GM18526 (cell line): ENCODE results near the gene TTC22.

Experiments
- POLR2A ChIP-seq: IDR thresholded peaks from 3 replicates; pipeline ENCODE4 v1.6.1; 2011; ENCODE audit not compliant: insufficient read length; ENCODE audit errors: extremely low read depth

TTC22 gene

DNA sequence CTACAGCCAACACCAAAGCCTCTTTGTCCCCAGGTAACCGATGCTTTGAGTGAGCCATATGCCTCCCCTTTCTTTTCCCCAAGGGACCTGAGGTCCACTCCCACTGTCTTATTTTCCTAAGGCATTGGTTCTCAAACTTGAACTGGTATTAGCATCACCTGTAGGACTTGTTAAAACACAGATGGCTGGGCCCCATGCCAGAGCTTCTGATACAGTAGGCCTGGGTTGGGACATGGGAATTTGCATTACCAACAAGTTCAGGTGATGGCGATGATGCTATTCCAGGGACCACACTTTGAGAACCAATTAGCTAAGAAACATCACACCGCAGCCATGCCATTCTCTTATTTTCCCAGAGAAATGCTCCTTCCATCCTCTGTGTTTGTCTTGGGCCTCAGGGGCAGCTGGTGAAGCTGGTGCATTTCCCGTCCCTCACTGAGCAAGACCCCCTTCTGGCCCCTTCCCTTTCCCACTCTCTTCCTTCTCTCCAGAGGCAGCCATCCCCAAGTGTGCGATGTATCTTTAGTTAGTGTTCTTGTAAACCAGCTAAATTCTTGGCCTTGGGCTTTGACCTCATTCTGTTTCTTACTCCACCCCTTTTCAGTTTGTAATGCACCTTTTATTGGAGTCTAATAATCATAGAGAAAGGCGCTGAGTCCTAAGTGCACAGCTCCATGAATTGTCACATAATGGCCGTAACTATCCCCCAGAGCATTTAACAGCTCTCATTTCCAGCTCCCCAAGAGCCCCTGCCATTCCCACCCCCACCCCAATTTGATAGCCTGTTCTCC lies 14.2 kb upstream of the TTC22 start:
- TF ChIP-seq POLR2A, result no peak

- TF ChIP-seq POLR2A, result no peak
Observed at GRCh38 chr1:54814571-54814970, 13.4 kb upstream of the TTC22 start.

DNA sequence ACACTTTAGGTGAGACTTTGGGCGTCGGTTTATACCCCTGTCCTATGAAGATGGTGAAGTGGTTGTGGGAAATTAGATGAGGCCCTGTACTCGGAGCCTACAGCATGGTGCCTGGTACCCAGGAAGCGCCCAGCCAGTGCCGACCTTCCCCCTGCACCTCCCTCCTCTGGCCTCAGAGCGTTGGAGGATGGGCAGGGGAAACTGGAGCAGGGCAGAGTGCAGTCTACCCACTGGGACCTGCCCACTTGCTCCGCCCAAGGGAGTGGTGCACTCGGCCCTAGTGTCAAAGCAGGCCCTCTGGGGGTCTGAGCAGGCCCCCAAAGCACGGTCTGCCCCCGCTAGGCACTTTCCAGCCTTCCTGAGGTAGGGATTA lies 13.0 kb upstream of the TTC22 start:
- TF ChIP-seq POLR2A, result no peak

DNA sequence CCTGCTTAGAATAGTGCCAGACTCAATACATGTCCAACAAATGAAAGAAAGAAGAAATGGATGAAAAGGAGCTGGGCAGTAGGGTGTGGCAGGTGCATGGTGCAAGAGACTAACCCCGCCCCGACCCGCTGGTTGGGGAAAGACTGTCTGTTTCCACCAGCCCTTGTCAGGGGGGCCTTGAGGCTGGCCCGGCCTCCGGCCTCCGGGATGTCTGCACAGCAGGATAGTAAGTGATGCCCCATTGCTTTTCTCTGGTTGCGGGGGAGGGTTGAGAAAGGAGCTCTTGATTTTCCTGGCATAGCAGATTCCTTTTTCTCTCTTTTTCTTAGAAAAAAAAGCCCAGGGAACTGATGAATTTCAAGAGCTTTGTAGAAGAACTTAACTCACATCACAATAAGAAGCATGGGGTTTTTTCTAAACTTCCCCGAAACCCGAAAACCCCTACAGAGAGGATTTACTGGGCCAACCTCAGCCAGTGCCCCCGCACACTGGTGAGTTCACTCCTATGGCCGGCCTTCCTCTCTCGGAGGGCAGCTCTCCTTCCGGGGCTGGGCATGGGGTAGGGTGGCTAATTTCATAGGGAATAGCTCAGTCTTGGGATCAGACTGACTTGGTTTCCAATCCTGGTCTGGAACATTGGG lies 12.5 kb upstream of the TTC22 start:
- TF ChIP-seq POLR2A, result no peak

GRCh38 chr1:54812801-54813484 lies 11.8 kb upstream of the TTC22 start:
- TF ChIP-seq POLR2A, result no peak

GRCh38 chr1:54811739-54812655 lies 10.9 kb upstream of the TTC22 start:
- TF ChIP-seq POLR2A, result no peak

GRCh38 chr1:54811066-54811465 lies 9.9 kb upstream of the TTC22 start:
- no peak for TF ChIP-seq POLR2A

DNA sequence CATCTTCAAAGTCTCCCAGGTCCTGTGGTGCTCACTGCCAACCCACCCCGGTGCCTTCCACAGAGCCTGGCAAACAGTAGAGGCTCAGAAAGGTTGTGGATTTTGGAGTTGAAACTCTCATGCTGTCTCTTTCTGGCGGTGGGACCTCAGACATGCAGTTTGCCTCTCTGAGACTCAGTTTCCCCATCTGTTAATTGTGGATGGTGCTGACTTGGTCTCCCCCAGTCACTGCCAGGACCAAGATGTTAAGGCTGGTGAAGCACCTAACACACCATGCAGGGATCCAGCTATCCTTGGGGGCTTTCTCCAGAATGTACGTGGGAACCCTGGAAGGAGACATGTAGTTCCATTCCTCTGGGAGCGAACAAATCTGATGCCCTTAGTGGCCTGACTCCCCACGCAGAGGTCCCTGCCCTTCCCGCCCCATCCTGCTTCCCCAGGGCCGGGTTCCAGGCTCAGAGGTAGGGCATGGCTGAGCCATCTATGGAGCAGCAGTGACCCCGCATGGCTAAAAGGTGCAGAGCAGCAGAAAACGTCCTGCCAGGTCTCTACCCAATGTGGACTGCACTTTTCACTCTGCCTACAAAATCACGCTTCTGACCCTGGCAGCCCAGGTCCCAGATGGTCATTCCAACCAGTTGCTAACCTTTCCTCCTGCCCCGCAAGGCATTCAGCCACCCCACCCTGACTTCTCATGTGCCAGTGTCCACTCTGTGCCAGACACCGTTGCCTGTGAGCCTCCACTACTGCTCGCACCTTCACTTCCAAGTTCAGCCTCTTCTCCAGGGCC lies 9.2 kb upstream of the TTC22 start:
- no peak for TF ChIP-seq POLR2A

- TF ChIP-seq POLR2A, result no peak
Observed at GRCh38 chr1:54809496-54810074, 8.5 kb upstream of the TTC22 start.

DNA sequence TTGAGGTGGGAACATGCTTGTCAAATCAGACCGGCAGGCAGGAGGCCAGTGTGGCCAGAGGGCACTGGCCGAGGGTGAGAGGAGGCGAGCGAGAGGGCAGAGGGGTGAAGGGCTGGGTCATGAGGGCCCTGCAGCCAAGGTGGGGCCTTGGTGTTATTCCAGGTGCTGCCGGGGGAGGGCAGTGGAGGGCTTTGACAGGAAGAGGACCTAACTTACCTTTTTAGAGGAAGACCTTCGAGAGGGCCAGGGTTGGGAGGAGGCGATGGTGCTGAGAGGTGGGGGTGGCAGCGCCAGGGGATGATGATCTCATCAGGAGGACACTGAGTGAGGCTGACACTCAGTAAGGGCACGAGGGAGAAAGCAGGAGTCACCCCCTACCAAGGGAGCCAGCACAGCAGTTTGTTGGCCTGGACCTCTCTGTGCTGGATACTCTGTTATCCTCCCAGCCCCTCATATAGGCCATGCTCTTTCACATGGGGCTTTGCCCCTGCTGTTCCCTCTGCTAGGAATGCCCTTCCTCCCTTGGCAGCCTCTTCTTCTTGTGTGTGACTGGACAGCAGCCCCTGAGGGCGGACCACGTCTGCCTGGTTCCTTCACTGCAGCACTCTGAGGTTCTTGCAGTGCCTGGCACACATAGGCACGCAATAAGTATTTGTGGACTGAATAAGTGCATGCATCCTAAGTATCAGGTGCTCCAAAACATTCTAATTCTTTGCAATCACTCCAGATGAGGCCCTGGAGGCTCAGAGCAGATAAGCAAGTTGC lies 7.5 kb upstream of the TTC22 start:
- TF ChIP-seq POLR2A, result no peak

DNA sequence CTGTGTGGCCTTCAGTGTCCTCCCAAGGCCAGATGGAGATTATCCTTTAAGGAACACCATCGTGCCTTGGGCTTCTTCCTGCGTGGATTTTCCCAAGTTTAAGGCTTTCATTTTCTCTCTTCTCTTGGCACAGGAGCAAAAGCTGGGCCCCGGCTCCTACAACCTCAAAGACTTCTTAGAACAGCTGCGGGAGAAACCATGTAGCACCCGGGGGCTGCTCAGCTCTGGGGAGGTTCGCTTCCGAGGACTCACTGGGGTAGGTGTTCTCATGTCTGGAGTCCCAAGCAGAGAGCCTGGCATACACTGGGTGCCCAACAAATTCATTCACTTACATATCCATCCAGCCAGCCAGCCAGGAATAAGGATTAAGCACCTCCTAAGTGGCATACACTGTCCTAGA lies 6.6 kb upstream of the TTC22 start:
- TF ChIP-seq POLR2A, result no peak

- no peak for TF ChIP-seq POLR2A
Observed at GRCh38 chr1:54806931-54807611, 5.9 kb upstream of the TTC22 start.

- no peak for TF ChIP-seq POLR2A
Observed at GRCh38 chr1:54805981-54806381, 4.9 kb upstream of the TTC22 start.
